AG10803 (cell line): ENCODE data around the gene TLE1.
A peak's percentile ranks its signal among the peaks of the same experiment; 100 is the strongest.

ENCODE experiments used
- DNase-seq: peaks from one replicate; pipeline ENCODE4 v3.0.0; 2010; ENCODE audit warnings: low read depth
- H3K4me3 ChIP-seq: 2 replicates; pipeline ENCODE4 v1.5.1; 2011; ENCODE audit warnings: mild to moderate bottlenecking, low read length, control low read depth
- TF ChIP-seq, protein P1 (sequence below): conservative IDR thresholded peaks from 2 replicates; pipeline ENCODE4 v1.5.1; 2011; ENCODE audit warnings: mild to moderate bottlenecking, low read length, control low read depth, inconsistent platforms

Gene TLE1

DNA sequence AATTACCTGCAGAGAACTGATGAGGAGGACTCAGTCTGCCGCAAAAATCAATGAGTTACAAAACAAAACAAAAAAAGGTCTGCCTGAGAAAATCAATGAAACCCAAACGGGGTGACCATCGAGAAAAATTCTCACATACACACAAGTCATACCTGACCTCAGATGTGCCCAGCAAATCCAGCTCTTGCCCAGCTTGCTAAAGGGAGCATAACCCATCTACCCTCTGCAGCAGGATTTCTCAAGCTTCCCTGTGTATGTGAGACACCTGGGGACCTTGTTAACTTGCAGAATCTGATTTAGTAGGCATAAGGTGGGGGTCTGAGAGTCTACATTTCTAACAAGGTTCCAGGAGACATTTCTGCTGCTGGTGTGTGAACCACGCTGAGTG, 126.3 kb downstream of the TLE1 start:
- no peak for DNase-seq
- TF ChIP-seq, protein P1, sequence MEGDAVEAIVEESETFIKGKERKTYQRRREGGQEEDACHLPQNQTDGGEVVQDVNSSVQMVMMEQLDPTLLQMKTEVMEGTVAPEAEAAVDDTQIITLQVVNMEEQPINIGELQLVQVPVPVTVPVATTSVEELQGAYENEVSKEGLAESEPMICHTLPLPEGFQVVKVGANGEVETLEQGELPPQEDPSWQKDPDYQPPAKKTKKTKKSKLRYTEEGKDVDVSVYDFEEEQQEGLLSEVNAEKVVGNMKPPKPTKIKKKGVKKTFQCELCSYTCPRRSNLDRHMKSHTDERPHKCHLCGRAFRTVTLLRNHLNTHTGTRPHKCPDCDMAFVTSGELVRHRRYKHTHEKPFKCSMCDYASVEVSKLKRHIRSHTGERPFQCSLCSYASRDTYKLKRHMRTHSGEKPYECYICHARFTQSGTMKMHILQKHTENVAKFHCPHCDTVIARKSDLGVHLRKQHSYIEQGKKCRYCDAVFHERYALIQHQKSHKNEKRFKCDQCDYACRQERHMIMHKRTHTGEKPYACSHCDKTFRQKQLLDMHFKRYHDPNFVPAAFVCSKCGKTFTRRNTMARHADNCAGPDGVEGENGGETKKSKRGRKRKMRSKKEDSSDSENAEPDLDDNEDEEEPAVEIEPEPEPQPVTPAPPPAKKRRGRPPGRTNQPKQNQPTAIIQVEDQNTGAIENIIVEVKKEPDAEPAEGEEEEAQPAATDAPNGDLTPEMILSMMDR = no peak
- H3K4me3 ChIP-seq = no peak overlapping the region

- TF ChIP-seq, protein P1 = no peak
- H3K4me3 ChIP-seq = no peak overlapping the region
- peak; percentile 66 for DNase-seq
Measured at GRCh38 chr9:81562231-81563019, 126.9 kb downstream of the TLE1 start.

GRCh38 chr9:81560851-81561732, 128.3 kb downstream of the TLE1 start:
- no peak overlapping the region for H3K4me3 ChIP-seq
- TF ChIP-seq, protein P1 = no peak
- DNase-seq = peak; percentile 55

DNA sequence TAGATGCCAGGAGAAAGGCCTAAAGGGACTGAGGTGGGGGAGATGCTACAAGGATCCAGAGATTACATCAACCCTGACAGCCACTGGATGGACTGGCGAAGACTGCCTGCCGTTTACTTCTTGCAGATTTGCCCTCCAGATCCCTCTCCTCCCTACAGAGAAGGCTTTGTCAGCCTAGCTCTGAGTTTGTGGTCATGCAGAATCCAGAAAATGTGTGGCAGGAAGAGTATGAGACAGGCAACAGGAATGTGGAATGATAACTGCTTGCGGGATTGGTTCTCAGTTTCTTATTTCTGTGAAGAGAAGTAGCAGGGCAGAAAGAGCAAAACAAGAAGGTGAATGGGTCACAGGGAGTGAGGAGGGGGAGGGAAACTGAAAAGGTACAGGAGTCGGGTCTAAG, 129.6 kb downstream of the TLE1 start:
- DNase-seq = peak; percentile 93
- TF ChIP-seq, protein P1 = no peak
- H3K4me3 ChIP-seq = no peak overlapping the region

GRCh38 chr9:81559197-81559596, 130.2 kb downstream of the TLE1 start:
- no peak for DNase-seq
- TF ChIP-seq, protein P1 = no peak
- H3K4me3 ChIP-seq = no peak overlapping the region

GRCh38 chr9:81558091-81558830, 131.1 kb downstream of the TLE1 start:
- TF ChIP-seq, protein P1 = no peak
- DNase-seq = peak; percentile 98
- no peak overlapping the region for H3K4me3 ChIP-seq
